ENCODE measurements around the gene SCN1B. TPM values are rescaled to one million over a fixed set of nuclear protein-coding genes. Genes with fewer than 3 reads are reported as not detected.

Gene SCN1B
- total and polyA plus RNA-seq, 2 of the 13 experiments (the other 11 are each of a cell fraction or from before 2014, with no cell fraction given), result 2.7 to 20.1 TPM

DNA sequence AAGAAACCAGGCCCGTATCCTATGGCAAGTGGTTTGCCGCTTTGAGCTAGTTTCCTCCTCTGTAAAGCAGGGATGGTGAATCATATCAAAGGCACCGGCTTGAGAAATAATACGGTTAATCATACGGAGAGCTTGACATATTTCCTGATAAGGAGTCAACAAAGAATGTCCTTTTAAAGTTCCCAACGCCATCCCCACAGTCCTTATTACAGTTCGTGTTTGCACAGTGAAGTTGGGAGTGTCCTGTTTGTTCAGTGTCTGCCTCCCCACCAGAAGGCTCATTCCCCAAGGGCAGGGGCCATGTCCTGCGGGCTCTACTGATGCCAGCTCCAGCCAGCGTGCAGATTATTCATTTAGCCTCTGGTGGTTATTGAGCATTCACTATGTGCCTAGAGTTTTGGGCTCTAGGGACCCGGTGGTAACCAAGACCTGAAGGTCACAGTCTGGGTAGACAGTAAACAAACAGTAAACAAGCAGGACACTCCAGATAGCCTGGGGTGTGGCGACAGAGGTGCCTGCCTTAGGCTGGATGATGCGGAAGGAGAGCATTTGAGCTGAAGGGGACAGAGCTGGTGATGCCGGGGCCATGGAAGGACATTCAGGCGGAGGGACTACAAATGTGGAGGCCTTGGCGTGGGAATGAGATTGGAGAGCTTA lies 23.8 kb upstream of the SCN1B start (continued):
- TF ChIP-seq RBM39 (IDR thresholded peaks at IDR 0.05; ENCODE audit: low read depth, low read length, poor library complexity, severe bottlenecking) (no peak), CC2D1A (CRISPR knock-in tag; IDR thresholded peaks at IDR 0.05) (no peak), KLF11 (CRISPR knock-in tag; IDR thresholded peaks at IDR 0.05) (0 out of 2 replicates have a peak, but pooled peaks have one; percentile 46), ZFP36 (IDR thresholded peaks at IDR 0.05; ENCODE audit: borderline replicate concordance, low read depth, low read length, partially characterized antibody) (no peak), ZNF180 (CRISPR knock-in tag; IDR thresholded peaks at IDR 0.05; ENCODE audit: borderline replicate concordance, low read depth) (no peak), FOXK1 (CRISPR knock-in tag; IDR thresholded peaks at IDR 0.05; ENCODE audit: borderline replicate concordance, low read depth) (peak; percentile 54; the same call in 1 of the 2 replicates), ZNF761 (CRISPR knock-in tag; conservative IDR thresholded peaks at IDR 0.05) (peak; percentile 82), EP300 (IDR thresholded peaks at IDR 0.05; ENCODE audit: low read depth in 2 of 2, low read length in 2 of 2) (peak; percentile 82 to 95; a peak in 3 of 4 replicates), EP300 (CRISPR knock-in tag; IDR thresholded peaks at IDR 0.05; ENCODE audit: borderline replicate concordance) (peak; percentile 94), ZFP1 (CRISPR knock-in tag; IDR thresholded peaks at IDR 0.05) (no peak), U2AF1 (optimal IDR thresholded peaks at IDR 0.05; ENCODE audit: low read depth, low read length) (no peak), ZFYVE20 (CRISPR knock-in tag; IDR thresholded peaks at IDR 0.05; ENCODE audit: borderline replicate concordance, low read depth) (no peak), RFX5 (IDR thresholded peaks at IDR 0.05; ENCODE audit: low read depth, low read length) (no peak), NFE2L2 (IDR thresholded peaks at IDR 0.05; ENCODE audit: low read length) (no peak), NFYB (CRISPR knock-in tag; IDR thresholded peaks at IDR 0.05) (no peak), GLI4 (CRISPR knock-in tag; IDR thresholded peaks at IDR 0.05; ENCODE audit: borderline replicate concordance) (no peak), RFX3 (CRISPR knock-in tag; IDR thresholded peaks at IDR 0.05) (no peak), ZKSCAN8 (CRISPR knock-in tag; IDR thresholded peaks at IDR 0.05; ENCODE audit: borderline replicate concordance) (peak; percentile 88; the same call in 1 of the 2 replicates), ZNF383 (CRISPR knock-in tag; IDR thresholded peaks at IDR 0.05; ENCODE audit: borderline replicate concordance) (no peak)
- TF ChIP-seq, protein P1, sequence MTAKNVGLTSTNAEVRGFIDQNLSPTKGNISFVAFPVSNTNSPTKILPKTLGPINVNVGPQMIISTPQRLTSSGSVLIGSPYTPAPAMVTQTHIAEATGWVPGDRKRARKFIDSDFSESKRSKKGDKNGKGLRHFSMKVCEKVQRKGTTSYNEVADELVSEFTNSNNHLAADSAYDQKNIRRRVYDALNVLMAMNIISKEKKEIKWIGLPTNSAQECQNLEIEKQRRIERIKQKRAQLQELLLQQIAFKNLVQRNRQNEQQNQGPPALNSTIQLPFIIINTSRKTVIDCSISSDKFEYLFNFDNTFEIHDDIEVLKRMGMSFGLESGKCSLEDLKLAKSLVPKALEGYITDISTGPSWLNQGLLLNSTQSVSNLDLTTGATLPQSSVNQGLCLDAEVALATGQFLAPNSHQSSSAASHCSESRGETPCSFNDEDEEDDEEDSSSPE (CRISPR knock-in tag; IDR thresholded peaks at IDR 0.05), result 0 out of 2 replicates have a peak, but pooled peaks have one; percentile 32
- TF ChIP-seq, protein P2, sequence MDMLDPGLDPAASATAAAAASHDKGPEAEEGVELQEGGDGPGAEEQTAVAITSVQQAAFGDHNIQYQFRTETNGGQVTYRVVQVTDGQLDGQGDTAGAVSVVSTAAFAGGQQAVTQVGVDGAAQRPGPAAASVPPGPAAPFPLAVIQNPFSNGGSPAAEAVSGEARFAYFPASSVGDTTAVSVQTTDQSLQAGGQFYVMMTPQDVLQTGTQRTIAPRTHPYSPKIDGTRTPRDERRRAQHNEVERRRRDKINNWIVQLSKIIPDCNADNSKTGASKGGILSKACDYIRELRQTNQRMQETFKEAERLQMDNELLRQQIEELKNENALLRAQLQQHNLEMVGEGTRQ (IDR thresholded peaks at IDR 0.05; ENCODE audit: low read depth, low read length), result no peak
- TF ChIP-seq, protein P2 (CRISPR knock-in tag; IDR thresholded peaks at IDR 0.05; ENCODE audit: borderline replicate concordance), result no peak
- TF ChIP-seq, protein P3, sequence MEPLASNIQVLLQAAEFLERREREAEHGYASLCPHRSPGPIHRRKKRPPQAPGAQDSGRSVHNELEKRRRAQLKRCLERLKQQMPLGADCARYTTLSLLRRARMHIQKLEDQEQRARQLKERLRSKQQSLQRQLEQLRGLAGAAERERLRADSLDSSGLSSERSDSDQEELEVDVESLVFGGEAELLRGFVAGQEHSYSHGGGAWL (CRISPR knock-in tag; IDR thresholded peaks at IDR 0.05), result no peak
- TF ChIP-seq, protein P4, sequence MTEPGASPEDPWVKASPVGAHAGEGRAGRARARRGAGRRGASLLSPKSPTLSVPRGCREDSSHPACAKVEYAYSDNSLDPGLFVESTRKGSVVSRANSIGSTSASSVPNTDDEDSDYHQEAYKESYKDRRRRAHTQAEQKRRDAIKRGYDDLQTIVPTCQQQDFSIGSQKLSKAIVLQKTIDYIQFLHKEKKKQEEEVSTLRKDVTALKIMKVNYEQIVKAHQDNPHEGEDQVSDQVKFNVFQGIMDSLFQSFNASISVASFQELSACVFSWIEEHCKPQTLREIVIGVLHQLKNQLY (CRISPR knock-in tag; IDR thresholded peaks at IDR 0.05), result peak; percentile 76; the same call in 1 of the 2 replicates
- TF ChIP-seq, protein P5, sequence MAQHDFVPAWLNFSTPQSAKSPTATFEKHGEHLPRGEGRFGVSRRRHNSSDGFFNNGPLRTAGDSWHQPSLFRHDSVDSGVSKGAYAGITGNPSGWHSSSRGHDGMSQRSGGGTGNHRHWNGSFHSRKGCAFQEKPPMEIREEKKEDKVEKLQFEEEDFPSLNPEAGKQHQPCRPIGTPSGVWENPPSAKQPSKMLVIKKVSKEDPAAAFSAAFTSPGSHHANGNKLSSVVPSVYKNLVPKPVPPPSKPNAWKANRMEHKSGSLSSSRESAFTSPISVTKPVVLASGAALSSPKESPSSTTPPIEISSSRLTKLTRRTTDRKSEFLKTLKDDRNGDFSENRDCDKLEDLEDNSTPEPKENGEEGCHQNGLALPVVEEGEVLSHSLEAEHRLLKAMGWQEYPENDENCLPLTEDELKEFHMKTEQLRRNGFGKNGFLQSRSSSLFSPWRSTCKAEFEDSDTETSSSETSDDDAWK (CRISPR knock-in tag; IDR thresholded peaks at IDR 0.05), result no peak
